HEK293T (cell line): ENCODE results near the gene UIMC1.

ENCODE experiments used
- BHLHE40 ChIP-seq: fragments of 450-650 bp; IDR thresholded peaks from 2 replicates; pipeline ENCODE4 v1.6.1; 2016; ENCODE audit warnings: mild to moderate bottlenecking, moderate library complexity, borderline replicate concordance
- ELF4 ChIP-seq: fragments of 450-650 bp; IDR thresholded peaks from 2 replicates; pipeline ENCODE4 v1.6.1; 2017; ENCODE audit warnings: antibody characterized with exemption
- FOXA1 ChIP-seq: fragments of 450-650 bp; IDR thresholded peaks from 2 replicates; pipeline ENCODE4 v1.6.1; 2016; ENCODE audit warnings: mild to moderate bottlenecking
- FOXK2 ChIP-seq: fragments of 450-650 bp; IDR thresholded peaks from 2 replicates; pipeline ENCODE4 v1.6.1; 2016; ENCODE audit warnings: mild to moderate bottlenecking
- NFRKB ChIP-seq: fragments of 450-650 bp; IDR thresholded peaks from 2 replicates; pipeline ENCODE4 v1.6.1; 2016; ENCODE audit warnings: mild to moderate bottlenecking, moderate library complexity
- SP1 ChIP-seq: fragments of 450-650 bp; IDR thresholded peaks from 2 replicates; pipeline ENCODE4 v1.6.1; 2017

DNA sequence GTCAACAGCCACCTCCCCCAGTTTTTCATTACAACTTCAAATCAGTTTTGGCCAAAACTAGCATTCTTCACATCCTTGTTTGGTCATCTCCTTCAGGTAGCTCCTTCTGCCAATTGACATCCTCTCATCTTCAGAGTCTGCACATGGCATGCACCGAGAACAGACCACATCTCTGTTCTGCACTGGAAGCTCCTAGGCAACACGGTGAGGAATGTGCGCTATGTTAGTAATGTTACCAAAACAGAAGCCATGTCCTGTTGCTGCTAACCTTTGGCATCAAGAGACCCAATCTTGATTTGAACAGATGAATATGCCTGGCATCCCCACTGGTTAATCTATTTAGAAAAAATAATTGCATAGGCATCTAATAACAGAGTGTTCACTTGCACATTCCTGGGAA, 102.3 kb downstream of the UIMC1 start:
- TF ChIP-seq FOXA1 (no peak), BHLHE40 (no peak), FOXK2 (no peak), NFRKB (no peak), SP1 (no peak), ELF4 (no peak)
